A549 treated with ZK216348 at 1 μM for 4 hours (cell line): Measurements from ENCODE around the gene PGAM2. TPM values are rescaled to one million over a fixed set of nuclear protein-coding genes. Genes with fewer than 3 reads are reported as not detected.

Source experiments
- total RNA-seq: library from RNA; stranded (reverse); fragments of 200-300 nt; extraction: Qiagen RNA extraction; gene quantifications from 5 replicates; pipeline ENCODE4 v1.2.3, GENCODE V29; 2022; ENCODE audit warnings: low read depth

PGAM2 gene
- total RNA-seq, result not detected in 5 replicates

DNA sequence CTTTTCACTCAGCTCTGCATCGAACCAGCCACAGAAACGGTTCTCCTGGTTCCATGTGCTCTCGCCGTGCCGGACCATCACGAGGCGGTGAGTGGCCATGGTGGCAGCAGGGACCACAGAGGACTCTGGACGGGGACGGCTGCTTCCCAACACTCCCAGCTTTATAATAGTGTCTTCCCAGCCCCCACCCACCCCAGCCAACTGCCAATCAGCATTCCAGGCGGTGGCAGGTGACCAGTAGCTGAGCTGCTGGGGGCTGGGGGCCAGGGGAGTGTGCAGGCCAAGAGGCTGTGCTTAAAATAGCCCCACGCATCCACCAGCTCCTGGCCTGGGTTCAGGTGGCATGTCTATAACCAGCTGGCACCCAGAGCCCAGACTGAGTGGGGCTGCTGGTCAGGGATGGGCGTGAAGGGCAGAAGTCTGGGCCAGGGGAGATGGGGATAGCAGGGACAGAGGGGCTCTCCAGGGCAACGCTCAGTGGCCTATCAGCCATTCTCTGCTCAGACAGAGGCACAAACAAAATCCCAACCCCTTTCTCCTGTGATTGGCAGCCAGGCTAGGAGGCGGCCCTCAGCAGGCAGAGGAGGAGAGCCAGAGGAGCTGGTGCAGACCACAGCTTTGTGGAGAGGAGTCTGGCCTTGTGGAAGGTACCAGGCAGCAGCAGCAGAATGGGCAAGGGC lies at the start of gene PGAM2:
TSS of gene PGAM2 (minus strand) at position 137 of the 680 bp plus-strand sequence. CDS start at position 99, 38 bp downstream.

DNA sequence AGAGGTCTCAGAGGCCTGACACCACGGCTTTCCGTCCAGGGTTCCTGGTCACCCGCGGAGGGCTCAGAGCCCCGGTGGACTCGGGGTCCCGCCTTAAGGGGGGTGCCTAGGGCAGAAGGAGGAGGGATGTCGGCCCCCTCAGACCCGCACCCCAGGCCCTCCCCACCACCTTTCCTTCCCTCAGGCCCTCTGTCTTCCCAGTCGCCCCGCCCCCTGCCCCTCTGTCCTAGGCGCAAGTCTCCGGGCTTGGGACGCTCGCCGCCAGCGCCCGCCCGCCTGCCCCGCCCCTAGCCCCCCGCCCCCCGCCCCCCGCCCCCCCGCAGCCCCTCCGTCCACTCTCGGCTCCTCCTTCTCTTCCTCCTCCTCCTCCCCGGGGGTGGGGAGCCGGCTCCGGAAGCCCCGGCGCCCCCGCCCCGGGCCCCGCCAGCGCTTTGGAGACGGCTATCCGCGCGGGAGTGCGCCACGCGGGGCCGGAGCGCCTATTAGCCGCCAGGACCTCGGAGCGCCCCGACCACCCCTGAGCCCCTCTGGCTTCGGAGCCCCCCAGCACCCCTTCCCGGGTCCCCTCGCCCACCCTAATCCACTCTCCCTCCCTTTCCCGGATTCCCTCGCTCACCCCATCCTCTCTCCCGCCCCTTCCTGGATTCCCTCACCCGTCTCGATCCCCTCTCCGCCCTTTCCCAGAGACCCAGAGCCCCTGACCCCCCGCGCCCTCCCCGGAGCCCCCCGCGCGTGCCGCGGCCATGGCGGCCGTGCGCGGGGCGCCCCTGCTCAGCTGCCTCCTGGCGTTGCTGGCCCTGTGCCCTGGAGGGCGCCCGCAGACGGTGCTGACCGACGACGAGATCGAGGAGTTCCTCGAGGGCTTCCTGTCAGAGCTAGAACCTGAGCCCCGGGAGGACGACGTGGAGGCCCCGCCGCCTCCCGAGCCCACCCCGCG lies 38.8 kb upstream of the PGAM2 start, which contains the start of gene AEBP1:
TSS of gene AEBP1 (plus strand) at position 423 of the 937 bp plus-strand sequence. CDS start at position 744, 321 bp downstream.

DNA sequence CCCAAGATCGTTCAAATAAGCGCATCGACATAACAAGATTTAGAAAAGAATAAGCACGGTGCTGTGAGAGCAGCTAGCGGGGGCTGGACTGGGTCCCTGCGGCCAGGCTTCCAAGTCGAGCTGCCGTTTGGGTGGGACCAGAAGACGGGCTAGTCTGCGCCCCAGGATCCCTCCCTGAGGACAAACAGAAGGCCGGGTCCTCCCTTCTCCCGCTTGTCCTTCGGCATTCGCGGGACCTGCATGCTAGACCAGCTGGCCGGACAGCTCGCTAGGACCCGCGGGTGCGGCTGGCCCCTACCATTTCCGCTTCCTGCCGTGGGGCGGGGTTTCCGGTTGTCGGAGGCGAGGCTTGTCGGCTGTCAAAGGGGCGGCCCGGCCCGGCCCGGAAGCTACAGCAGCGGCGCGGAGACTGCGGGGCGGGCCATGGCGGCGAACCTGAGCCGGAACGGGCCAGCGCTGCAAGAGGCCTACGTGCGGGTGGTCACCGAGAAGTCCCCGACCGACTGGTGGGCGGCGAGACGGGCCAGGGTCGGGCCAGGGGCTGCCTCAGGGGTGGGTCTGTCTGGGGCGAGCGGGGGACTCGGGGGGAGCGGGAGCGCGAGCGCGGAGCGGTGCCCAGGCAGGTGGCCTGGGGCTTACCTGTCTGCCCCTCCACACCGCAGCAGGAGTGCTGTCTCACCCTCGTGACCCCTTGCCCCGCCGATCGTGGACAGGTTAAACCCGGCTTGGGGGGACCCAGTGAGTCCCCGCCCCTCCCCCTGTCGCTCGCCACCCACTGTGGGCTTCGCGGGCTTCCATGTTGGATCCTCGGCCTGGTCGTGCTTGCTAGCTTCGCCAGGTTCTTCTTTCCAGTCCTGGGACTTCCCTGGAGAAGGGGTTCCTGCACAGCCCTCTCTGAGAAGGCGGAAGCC lies 20.8 kb downstream of the PGAM2 start, which contains the start of gene DBNL:
TSS of gene DBNL (plus strand) at position 388 of the 911 bp plus-strand sequence. CDS start at position 424, 36 bp downstream.

Other genes with a start within 250 kb of the PGAM2 start
- 205 to 254 TPM (median 243 TPM) in 5 replicates for gene MRPS24, start 196.1 kb downstream of the PGAM2 start, total RNA-seq
- gene URGCP, start 159.0 kb downstream of the PGAM2 start, total RNA-seq, result 23.5 to 28.8 TPM (median 26.8 TPM) in 5 replicates
- gene UBE2D4, start 139.1 kb downstream of the PGAM2 start, total RNA-seq, result 7.9 to 11.6 TPM (median 11.4 TPM) in 5 replicates
- not detected in 5 replicates for gene SPDYE1, start 67.7 kb downstream of the PGAM2 start, total RNA-seq
- 52.8 to 80.1 TPM (median 71.0 TPM) in 5 replicates for gene DBNL, start 20.9 kb downstream of the PGAM2 start, total RNA-seq
- 3.6 to 9.5 TPM (median 7.1 TPM) in 5 replicates for gene POLM, start 17.0 kb upstream of the PGAM2 start, total RNA-seq
- gene AEBP1, start 38.8 kb upstream of the PGAM2 start, total RNA-seq, result 0.24 TPM in 1 of 5 replicates, not detected in the others
- gene POLD2, start 58.0 kb upstream of the PGAM2 start, total RNA-seq, result 110 to 168 TPM (median 158 TPM) in 5 replicates
- gene MYL7, start 75.8 kb upstream of the PGAM2 start, total RNA-seq, result not detected in 5 replicates
- gene GCK, start 123.9 kb upstream of the PGAM2 start, total RNA-seq, result not detected in 5 replicates
- gene YKT6, start 135.4 kb upstream of the PGAM2 start, total RNA-seq, result 101 to 122 TPM (median 121 TPM) in 5 replicates